ENCODE measurements around the gene CHST6. TPM values are rescaled to one million over a fixed set of nuclear protein-coding genes. Genes with fewer than 3 reads are reported as not detected.

The CHST6 gene
- total and polyA plus RNA-seq, 2 of the 8 experiments (the other 6 are each of a cell fraction or from before 2014, with no cell fraction given) = 18.2 to 25.4 TPM

GRCh38 chr16:75535901-75536300 lies 40.7 kb upstream of the CHST6 start, which contains the start of gene CHST5 (continued):
- TF ChIP-seq TBP (IDR thresholded peaks at IDR 0.05; ENCODE audit: low read depth, low read length) = no peak
- no peak for TF ChIP-seq SIN3A (conservative IDR thresholded peaks at IDR 0.05 in 1 of 2, IDR thresholded peaks at IDR 0.05 in 1 of 2; ENCODE audit: low read depth in 1 of 2, low read length in 2 of 2)
